WTC11 (cell line): ENCODE data around the gene WNK2. TPM values are rescaled to one million over a fixed set of nuclear protein-coding genes. Genes with fewer than 3 reads are reported as not detected.

Experiments
- ATAC-seq: fragments of 200-7000 bp; cut with Tn5 transposase; 2 replicates; pipeline ENCODE4 v1.10.0; 2021; ENCODE audit warnings: mild to moderate bottlenecking, moderate library complexity
- CTCF ChIA-PET: fragments of 300-600 bp; sonication (Branson Sonifier 250); formaldehyde crosslinking; loops from one replicate; lab custom pipeline; 2021; ENCODE audit warnings: antibody characterized with exemption; lab: Charles Lee
- POLR2A ChIA-PET: fragments of 350-600 bp; sonication (Branson Sonifier 250); formaldehyde crosslinking; loops from one replicate; lab custom pipeline; 2021; ENCODE audit warnings: antibody characterized with exemption; lab: Charles Lee
- DNase-seq: peaks from one replicate; pipeline ENCODE4 v3.0.0; 2021; ENCODE audit warnings: low spot score
- H3K27ac Mint-ChIP-seq: 2 replicates; pipeline ENCODE4 v1.8.0; 2021; ENCODE audit warnings: mixed read lengths
- H3K27me3 Mint-ChIP-seq: 2 replicates; pipeline ENCODE4 v1.8.0; 2021; ENCODE audit warnings: low read depth, mild to moderate bottlenecking, moderate library complexity, mixed read lengths
- H3K36me3 Mint-ChIP-seq: 2 replicates; pipeline ENCODE4 v1.8.0; 2021; ENCODE audit warnings: mixed read lengths
- H3K4me1 Mint-ChIP-seq: 2 replicates; pipeline ENCODE4 v1.8.0; 2022; ENCODE audit warnings: mixed read lengths
- H3K4me3 Mint-ChIP-seq: 2 replicates; pipeline ENCODE4 v1.8.0; 2021; ENCODE audit warnings: mild to moderate bottlenecking, moderate library complexity, mixed read lengths
- H3K9me3 Mint-ChIP-seq: 2 replicates; pipeline ENCODE4 v1.8.0; 2021; ENCODE audit warnings: mixed read lengths
- AFF4 ChIP-seq: sonication (generic); formaldehyde crosslinking; IDR thresholded peaks from 2 replicates; pipeline ENCODE4 v1.8.1; 2023; ENCODE audit warnings: mild to moderate bottlenecking, missing genetic modification reagents, borderline replicate concordance
- ATF6 ChIP-seq: sonication (generic); formaldehyde crosslinking; IDR thresholded peaks from 2 replicates; pipeline ENCODE4 v1.8.1; 2023; ENCODE audit warnings: mild to moderate bottlenecking, missing genetic modification reagents
- CREM ChIP-seq: sonication (generic); formaldehyde crosslinking; IDR thresholded peaks from 2 replicates; pipeline ENCODE4 v1.8.1; 2022; ENCODE audit warnings: mild to moderate bottlenecking, missing genetic modification reagents, moderate library complexity
- EMX1 ChIP-seq: fragments of 250-450 bp; sonication (Bioruptor Pico); IDR thresholded peaks from 2 replicates; pipeline ENCODE4 v1.8.0; 2021; ENCODE audit warnings: mild to moderate bottlenecking
- ERG ChIP-seq: fragments of 250-450 bp; sonication (Bioruptor Pico); IDR thresholded peaks from 2 replicates; pipeline ENCODE4 v1.8.0; 2021; ENCODE audit warnings: mild to moderate bottlenecking
- ETV6 ChIP-seq: sonication (generic); formaldehyde crosslinking; IDR thresholded peaks from 2 replicates; pipeline ENCODE4 v1.8.1; 2022; ENCODE audit warnings: mild to moderate bottlenecking, missing genetic modification reagents
- FOXJ3 ChIP-seq: sonication (generic); formaldehyde crosslinking; IDR thresholded peaks from 2 replicates; pipeline ENCODE4 v1.9.0; 2021; ENCODE audit warnings: missing genetic modification reagents, mild to moderate bottlenecking, borderline replicate concordance
- HMGA2 ChIP-seq: fragments of 250-450 bp; sonication (Bioruptor Pico); IDR thresholded peaks from 2 replicates; pipeline ENCODE4 v1.4.0; 2021; ENCODE audit warnings: mild to moderate bottlenecking, moderate library complexity
- HMGXB4 ChIP-seq: sonication (generic); formaldehyde crosslinking; IDR thresholded peaks from 2 replicates; pipeline ENCODE4 v1.8.1; 2023; ENCODE audit warnings: mild to moderate bottlenecking, moderate library complexity, missing genetic modification reagents
- IRF2 ChIP-seq: sonication (generic); formaldehyde crosslinking; IDR thresholded peaks from 2 replicates; pipeline ENCODE4 v1.8.0; 2022; ENCODE audit warnings: low read depth, missing genetic modification reagents, borderline replicate concordance
- JUN ChIP-seq: sonication (generic); formaldehyde crosslinking; IDR thresholded peaks from 2 replicates; pipeline ENCODE4 v1.8.0; 2023; ENCODE audit warnings: mild to moderate bottlenecking, missing genetic modification reagents
- NFATC4 ChIP-seq: fragments of 250-450 bp; sonication (Bioruptor Pico); IDR thresholded peaks from 2 replicates; pipeline ENCODE4 v1.9.0; 2021; ENCODE audit warnings: mild to moderate bottlenecking
- OVOL2 ChIP-seq: fragments of 250-450 bp; sonication (Bioruptor Pico); IDR thresholded peaks from 2 replicates; pipeline ENCODE4 v1.9.0; 2021; ENCODE audit warnings: mild to moderate bottlenecking, borderline replicate concordance
- PREB ChIP-seq: sonication (generic); formaldehyde crosslinking; IDR thresholded peaks from 2 replicates; pipeline ENCODE4 v1.8.1; 2022; ENCODE audit warnings: mild to moderate bottlenecking, missing genetic modification reagents, moderate library complexity, borderline replicate concordance
- SMAD4 ChIP-seq: sonication (generic); formaldehyde crosslinking; IDR thresholded peaks from 2 replicates; pipeline ENCODE4 v1.8.0; 2022; ENCODE audit warnings: mild to moderate bottlenecking, missing genetic modification reagents
- SOX15 ChIP-seq: fragments of 250-450 bp; sonication (Bioruptor Pico); IDR thresholded peaks from 2 replicates; pipeline ENCODE4 v1.9.0; 2021; ENCODE audit warnings: mild to moderate bottlenecking
- TEAD1 ChIP-seq: sonication (generic); formaldehyde crosslinking; IDR thresholded peaks from 2 replicates; pipeline ENCODE4 v1.8.0; 2022; ENCODE audit warnings: mild to moderate bottlenecking, missing genetic modification reagents
- ZNF138 ChIP-seq: sonication (generic); formaldehyde crosslinking; conservative IDR thresholded peaks from 2 replicates; pipeline ENCODE4 v1.8.1; 2022; ENCODE audit warnings: mild to moderate bottlenecking, moderate library complexity, missing genetic modification reagents
- ZNF219 ChIP-seq: sonication (generic); formaldehyde crosslinking; IDR thresholded peaks from 2 replicates; pipeline ENCODE4 v1.8.0; 2023; ENCODE audit warnings: missing genetic modification reagents, mild to moderate bottlenecking, borderline replicate concordance
- ZNF423 ChIP-seq: fragments of 250-450 bp; sonication (Bioruptor Pico); IDR thresholded peaks from 2 replicates; pipeline ENCODE4 v2.1.2; 2022; ENCODE audit warnings: mild to moderate bottlenecking, moderate library complexity
- total RNA-seq: library from RNA; stranded (reverse); gene quantifications from 3 replicates; pipeline ENCODE4 v1.2.3, GENCODE V29; 2021

Gene WNK2
- total RNA-seq, 1 experiment from 2014 or later, result 120 TPM

GRCh38 chr9:93298498-93299417 is 114.8 kb downstream of the WNK2 start:
- POLR2A ChIA-PET, result no interaction called here
- no peak for TF ChIP-seq JUN
- no peak for TF ChIP-seq NFATC4 (CRISPR knock-in tag)
- no peak for TF ChIP-seq CREM
- TF ChIP-seq TEAD1 (CRISPR knock-in tag), result no peak
- no peak for TF ChIP-seq ETV6 (CRISPR knock-in tag)
- no peak for TF ChIP-seq HMGA2
- Mint-ChIP-seq H3K9me3 (no peaks in the 10 kb centered on the region), H3K4me3 (no peak overlapping the region), H3K36me3 (no peaks in the 10 kb centered on the region), H3K4me1 (peaks cover 8% of the 10 kb centered on the region), H3K27ac (no peak overlapping the region; the same call in 1 of the 2 replicates), H3K27me3 (no peaks in the 10 kb centered on the region)
- ATAC-seq, result no peak
- DNase-seq, result peak; percentile 9
- CTCF ChIA-PET, result interaction anchor here (0.6 to 2.6 kb wide), 9 partner anchors 10 to 267 kb away, joined by 3 to 22 read pairs (median 4); no protein-coding TSS in a partner anchor

GRCh38 chr9:93299418-93300174 is 115.7 kb downstream of the WNK2 start:
- H3K4me1 Mint-ChIP-seq, result peaks cover 8% of the 10 kb centered on the region
- no peak for ATAC-seq
- H3K27ac Mint-ChIP-seq, result 0 out of 2 replicates have a peak overlapping the region, but pooled peaks have one; percentile 74
- H3K36me3 Mint-ChIP-seq, result no peaks in the 10 kb centered on the region
- H3K4me3 Mint-ChIP-seq, result no peak overlapping the region
- no peak for TF ChIP-seq ZNF423 (CRISPR knock-in tag)
- TF ChIP-seq FOXJ3 (CRISPR knock-in tag), result no peak
- no peak for TF ChIP-seq OVOL2 (CRISPR knock-in tag)
- no peak for TF ChIP-seq EMX1 (CRISPR knock-in tag)
- no peak for TF ChIP-seq HMGA2
- no peak for TF ChIP-seq SOX15 (CRISPR knock-in tag)
- no peak for TF ChIP-seq IRF2 (CRISPR knock-in tag)
- CTCF ChIA-PET, result interaction anchor here (1.0 to 2.6 kb wide), 2 partner anchors 11 to 145 kb away, joined by 4 to 14 read pairs; no protein-coding TSS in a partner anchor
- no peaks in the 10 kb centered on the region for H3K27me3 Mint-ChIP-seq
- POLR2A ChIA-PET, result no interaction called here
- no peak for DNase-seq
- H3K9me3 Mint-ChIP-seq, result no peaks in the 10 kb centered on the region

GRCh38 chr9:93300175-93300572 is 116.2 kb downstream of the WNK2 start:
- ChIA-PET POLR2A (no interaction called here), CTCF (interaction anchor here (3.9 kb wide), 1 partner anchor 146 kb away, joined by 30 read pairs; no protein-coding TSS in a partner anchor)
- peaks cover 9% of the 10 kb centered on the region for H3K4me1 Mint-ChIP-seq
- no peaks in the 10 kb centered on the region for H3K36me3 Mint-ChIP-seq
- no peak overlapping the region for H3K27ac Mint-ChIP-seq
- H3K27me3 Mint-ChIP-seq, result no peaks in the 10 kb centered on the region
- ATAC-seq (no peak), DNase-seq (no peak)
- no peaks in the 10 kb centered on the region for H3K9me3 Mint-ChIP-seq
- no peak overlapping the region for H3K4me3 Mint-ChIP-seq
- no peak for TF ChIP-seq SMAD4 (CRISPR knock-in tag)
- TF ChIP-seq CREM, result no peak
- TF ChIP-seq ZNF138 (CRISPR knock-in tag), result no peak
- no peak for TF ChIP-seq ZNF219 (CRISPR knock-in tag)
- no peak for TF ChIP-seq HMGXB4
- no peak for TF ChIP-seq ATF6 (CRISPR knock-in tag)
- TF ChIP-seq FOXJ3 (CRISPR knock-in tag), result no peak
- TF ChIP-seq NFATC4 (CRISPR knock-in tag), result no peak
- TF ChIP-seq AFF4 (CRISPR knock-in tag), result no peak
- TF ChIP-seq PREB (CRISPR knock-in tag), result no peak
- no peak for TF ChIP-seq ERG (CRISPR knock-in tag)
